GM21723 (cell line): ENCODE measurements around the gene MBTD1.

Experiments used
- ATAC-seq: cut with Tn5 transposase; IDR thresholded peaks from one replicate; pipeline ENCODE4 v1.9.1; 2021; ENCODE audit warnings: mild to moderate bottlenecking, moderate library complexity; ENCODE audit not compliant: unreplicated experiment

Gene MBTD1

DNA sequence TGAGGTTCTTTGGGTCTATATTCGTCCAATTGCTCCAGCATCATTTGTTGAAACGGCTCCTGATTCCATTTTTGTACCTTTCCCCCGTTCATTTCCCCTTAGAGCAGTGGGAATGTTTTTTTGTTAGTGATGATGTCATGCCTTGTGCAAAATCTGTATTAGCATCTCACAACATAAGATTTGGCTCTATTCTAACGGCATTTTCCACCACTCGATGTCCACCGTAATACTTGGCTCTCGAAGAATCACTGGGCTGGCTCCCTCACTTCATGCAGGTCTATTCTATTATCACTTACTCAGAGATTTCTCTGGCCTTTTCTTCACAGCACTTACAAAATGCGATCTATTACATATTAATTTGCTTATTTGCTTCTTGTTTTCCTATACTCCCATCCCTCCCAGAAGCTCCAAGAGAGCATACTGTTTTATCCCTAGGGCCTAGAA lies 107.1 kb downstream of the MBTD1 start:
- peak; percentile 2 for ATAC-seq

- ATAC-seq = no peak
These were observed 108.9 kb downstream of the MBTD1 start for GRCh38 chr17:51150932-51151331.

DNA sequence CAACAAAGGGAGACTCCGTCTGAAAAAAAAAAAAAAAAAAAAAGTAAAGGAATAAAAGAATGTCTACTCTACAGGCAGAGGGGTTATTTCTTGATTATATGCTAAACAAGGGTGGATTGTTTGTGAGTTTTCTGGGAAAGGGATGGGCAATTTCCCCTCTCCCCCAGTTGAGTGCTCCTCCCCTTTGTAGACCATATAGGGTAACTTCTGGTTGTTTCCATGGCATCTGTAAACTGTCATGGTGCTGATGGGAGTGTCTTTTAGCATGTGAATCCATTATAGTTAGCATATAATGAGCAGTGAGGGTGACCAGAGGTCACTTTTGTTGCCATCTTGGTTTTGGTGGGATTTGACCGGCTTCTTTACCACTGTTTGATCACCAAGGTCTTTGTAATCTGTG lies 110.7 kb downstream of the MBTD1 start:
- ATAC-seq = no peak

DNA sequence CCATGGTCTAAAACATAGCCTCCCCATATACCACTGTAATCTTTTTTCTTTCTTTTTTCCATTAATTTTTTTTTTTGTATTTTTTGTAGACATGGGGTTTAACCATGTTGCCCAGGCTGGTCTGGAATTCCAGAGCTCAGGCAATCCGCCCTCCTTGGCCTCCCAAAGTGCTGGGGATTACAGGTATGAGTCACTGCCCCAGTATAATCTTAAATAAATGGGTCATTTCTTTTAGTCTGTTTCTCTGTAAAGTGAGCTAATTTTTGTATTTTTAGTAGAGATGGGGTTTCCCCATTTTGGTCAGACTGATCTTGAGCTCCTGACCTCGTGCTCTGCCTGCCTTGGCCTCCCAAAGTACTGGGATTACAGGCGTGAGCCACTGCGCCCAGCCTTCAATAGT lies 112.2 kb downstream of the MBTD1 start:
- peak; percentile 75 for ATAC-seq

- ATAC-seq = no peak
These were observed 115.4 kb downstream of the MBTD1 start for GRCh38 chr17:51144266-51145022.

GRCh38 chr17:51142597-51142996 lies 117.3 kb downstream of the MBTD1 start:
- ATAC-seq = no peak

DNA sequence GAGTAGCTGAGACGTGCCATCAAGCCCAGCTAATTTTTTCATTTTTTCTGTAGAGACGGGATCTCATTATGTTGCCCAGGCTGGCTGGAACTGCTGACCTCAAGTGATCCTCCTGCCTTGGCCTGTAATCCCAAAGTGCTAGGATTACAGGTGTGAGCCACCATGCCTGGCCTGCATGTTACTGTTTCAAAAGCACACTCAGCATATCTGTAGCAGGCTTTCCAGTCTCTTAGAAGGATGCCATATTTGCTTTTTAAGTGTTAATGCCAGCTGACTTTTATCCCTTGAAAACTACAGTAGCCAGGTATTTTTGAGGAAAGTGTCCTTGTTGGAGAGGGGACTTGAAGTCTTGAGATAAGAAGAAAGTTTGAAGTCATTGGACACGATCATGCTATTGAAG lies 123.9 kb downstream of the MBTD1 start:
- no peak for ATAC-seq

DNA sequence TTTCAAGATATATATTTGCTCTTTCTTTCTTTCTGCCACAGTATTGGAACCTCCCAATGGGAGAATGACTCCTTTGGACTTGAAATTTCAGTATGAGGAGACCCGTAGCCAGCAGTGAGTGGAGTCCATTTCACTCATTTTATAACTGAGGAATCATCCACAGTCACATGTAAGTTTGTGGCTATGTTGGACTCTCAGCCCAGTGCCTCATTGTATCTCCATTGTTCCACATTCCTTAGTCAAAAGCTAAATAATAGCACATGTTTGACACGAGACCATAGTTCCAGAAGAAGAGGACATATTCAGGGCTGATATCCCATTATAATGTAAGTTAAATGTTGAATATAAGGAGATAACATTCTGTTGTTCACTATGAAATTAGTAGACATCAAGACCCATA lies 126.5 kb downstream of the MBTD1 start:
- no peak for ATAC-seq

- peak; percentile 68 for ATAC-seq
These were observed 126.9 kb downstream of the MBTD1 start for GRCh38 chr17:51132964-51133319.

- no peak for ATAC-seq
These were observed 131.8 kb downstream of the MBTD1 start for GRCh38 chr17:51128076-51128475.
